HFF-Myc (cell line): ENCODE data around the gene NOS1AP.
"Not testable (repeated sequence)": the region's sequence is repeated elsewhere in the genome, so short reads cannot be mapped to it uniquely, and the experiment has no call there.

Experiments
- DNase-seq: peaks from one replicate; pipeline ENCODE4 v3.0.0-alpha.2; 2011; ENCODE audit warnings: low read depth; ENCODE audit errors: extremely low read depth
- H3K4me3 ChIP-seq: replicated peaks from 2 replicates; pipeline ENCODE4 v1.5.1; 2011; ENCODE audit warnings: low read depth, mild to moderate bottlenecking, control low read depth, low read length
- CTCF ChIP-seq: IDR thresholded peaks from 2 replicates; pipeline ENCODE4 v1.5.1; 2012; ENCODE audit warnings: mild to moderate bottlenecking, low read depth, low read length, control low read depth; ENCODE audit errors: missing control alignments

NOS1AP gene

DNA sequence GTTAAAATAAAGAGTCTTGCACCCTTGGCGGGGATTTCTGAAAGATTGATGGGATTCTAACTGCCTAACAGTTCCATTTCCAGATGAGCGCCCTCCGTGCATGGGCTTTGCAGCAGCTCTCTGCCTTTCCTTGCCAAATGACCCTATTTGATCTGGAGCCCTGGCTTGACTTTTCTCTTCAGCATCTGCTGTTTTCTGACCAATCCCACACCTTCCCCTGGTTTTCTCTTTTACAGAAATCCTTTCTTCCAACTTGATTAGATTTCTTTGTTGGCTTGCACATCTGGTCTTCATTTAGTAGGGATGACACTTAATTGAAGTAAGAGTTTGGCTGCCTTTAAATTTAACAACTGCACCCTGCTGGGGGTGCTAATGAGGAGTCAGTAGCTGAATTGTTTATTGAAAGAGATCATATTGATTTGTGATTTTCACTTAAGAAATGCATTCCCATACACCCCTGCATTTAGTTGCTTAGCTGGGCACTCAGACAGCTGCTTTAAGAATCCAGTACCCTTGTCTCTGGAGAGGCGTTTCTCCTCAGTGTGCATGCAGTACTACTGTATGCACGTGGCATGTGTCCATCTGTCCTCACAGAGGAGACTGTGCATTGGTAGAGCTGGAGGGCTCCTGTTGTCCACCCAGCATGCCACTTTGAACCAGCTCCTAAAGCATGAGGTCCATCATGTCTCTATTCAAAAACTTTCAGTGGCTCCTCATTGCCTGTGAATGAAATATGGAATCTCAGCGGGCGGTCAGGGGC lies 99.7 kb downstream of the NOS1AP start:
- no peak overlapping the region for H3K4me3 ChIP-seq
- TF ChIP-seq CTCF = no peak
- peak; percentile 50 for DNase-seq

- TF ChIP-seq CTCF = no peak
- H3K4me3 ChIP-seq = no peak overlapping the region
- DNase-seq = no peak
These were observed 101.6 kb downstream of the NOS1AP start for GRCh38 chr1:162171111-162171510.

DNA sequence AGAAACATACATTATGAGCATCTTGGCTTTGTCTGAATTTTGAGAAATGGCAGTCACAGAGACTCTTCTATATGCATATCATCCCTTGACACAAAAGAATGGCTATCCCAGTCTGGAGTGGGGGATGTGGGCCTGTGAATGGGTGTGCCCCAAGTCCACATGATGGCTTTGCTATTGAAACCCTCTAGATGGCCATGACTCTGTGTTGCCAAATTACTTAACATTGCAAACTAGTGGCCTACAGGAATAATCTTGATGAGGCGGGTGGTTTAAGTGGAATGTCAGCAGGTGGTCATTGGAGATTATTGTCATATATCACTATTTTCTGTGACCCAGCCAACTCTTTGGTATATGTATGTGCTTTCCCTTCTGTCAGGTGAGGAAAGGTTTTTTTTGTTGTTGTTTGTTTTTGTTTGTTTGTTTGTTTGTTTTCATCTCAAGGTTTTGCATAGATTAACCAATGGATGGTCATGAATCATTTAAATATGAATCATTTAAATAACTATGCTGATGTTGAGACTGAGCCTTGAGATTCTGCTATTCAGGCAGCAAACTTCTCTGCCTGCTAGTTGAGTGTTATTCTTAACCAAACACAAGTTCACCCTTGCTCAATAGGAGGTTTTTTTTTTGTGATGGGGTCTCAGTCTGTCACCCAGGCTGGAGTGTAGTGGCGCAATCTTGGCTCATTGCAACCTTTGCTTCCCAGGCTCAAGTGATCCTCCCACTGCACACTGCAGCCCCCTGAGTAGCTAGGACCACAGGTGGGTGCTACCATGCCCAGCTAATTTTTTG lies 103.0 kb downstream of the NOS1AP start:
- no peak overlapping the region for H3K4me3 ChIP-seq
- DNase-seq = no peak
- TF ChIP-seq CTCF = no peak

DNA sequence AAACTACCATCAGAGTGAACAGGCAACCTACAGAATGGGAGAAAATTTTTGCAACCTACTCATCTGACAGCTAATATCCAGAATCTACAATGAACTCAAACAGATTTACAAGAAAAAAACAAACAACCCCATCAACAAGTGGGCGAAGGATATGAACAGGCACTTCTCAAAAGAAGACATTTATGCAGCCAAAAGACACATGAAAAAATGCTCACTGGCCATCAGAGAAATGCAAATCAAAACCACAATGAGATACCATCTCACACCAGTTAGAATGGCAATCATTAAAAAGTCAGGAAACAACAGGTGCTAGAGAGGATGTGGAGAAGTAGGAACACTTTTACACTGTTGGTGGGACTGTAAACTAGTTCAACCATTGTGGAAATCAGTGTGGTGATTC lies 104.1 kb downstream of the NOS1AP start:
- H3K4me3 ChIP-seq, DNase-seq: not testable (repeated sequence)

DNA sequence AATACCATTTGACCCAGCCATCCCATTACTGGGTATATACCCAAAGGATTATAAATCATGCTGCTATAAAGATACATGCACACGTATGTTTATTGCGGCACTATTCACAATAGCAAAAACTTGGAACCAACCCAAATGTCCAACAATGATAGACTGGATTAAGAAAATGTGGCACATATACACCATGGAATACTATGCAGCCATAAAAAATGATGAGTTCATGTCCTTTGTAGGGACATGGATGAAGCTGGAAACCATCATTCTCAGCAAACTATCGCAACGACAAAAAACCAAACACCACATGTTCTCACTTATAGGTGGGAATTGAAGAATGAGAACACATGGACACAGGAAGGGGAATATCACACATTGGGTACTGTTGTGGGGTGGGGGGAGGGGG lies 104.5 kb downstream of the NOS1AP start:
- DNase-seq, H3K4me3 ChIP-seq: not testable (repeated sequence)

- no peak for DNase-seq
These were observed 106.0 kb downstream of the NOS1AP start for GRCh38 chr1:162175379-162176081.

DNA sequence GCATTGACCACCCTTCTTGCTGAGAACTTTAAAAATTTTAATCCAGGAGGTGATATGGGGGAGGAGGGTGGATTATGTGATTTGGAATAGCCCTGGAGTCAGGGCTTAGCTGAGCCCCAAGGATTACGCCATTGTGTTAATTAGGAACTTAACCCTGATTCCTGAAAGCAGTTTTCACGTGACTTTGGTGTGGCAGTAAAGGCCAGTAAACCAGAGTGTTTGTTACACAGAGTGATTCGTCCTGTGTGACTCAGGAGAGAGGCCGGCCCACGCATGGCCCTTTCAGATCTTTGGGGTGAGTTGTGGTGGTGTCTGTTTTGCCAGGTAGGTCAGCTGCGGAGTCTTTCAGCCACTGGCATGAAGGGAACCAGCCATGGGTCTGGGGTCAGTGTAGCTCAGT lies 107.6 kb downstream of the NOS1AP start:
- H3K4me3 ChIP-seq = no peak overlapping the region
- TF ChIP-seq CTCF = no peak
- no peak for DNase-seq

More at GRCh38 chr1:162175379-162176081, 106.0 kb downstream of the NOS1AP start:
- no peak for TF ChIP-seq CTCF
- no peak overlapping the region for H3K4me3 ChIP-seq
